BE2C (cell line): ENCODE measurements around the gene BCAR3.

ENCODE experiments used
- DNase-seq: peaks from one replicate; pipeline ENCODE4 v3.0.0-alpha.2; 2020
- H3K27me3 ChIP-seq: fragments of 250-450 bp; sonication (Bioruptor Pico); 2 replicates; pipeline ENCODE4 v1.5.1; 2020; ENCODE audit warnings: mild to moderate bottlenecking
- H3K36me3 ChIP-seq: fragments of 250-450 bp; sonication (Bioruptor Pico); 2 replicates; pipeline ENCODE4 v1.5.1; 2020; ENCODE audit warnings: mild to moderate bottlenecking
- H3K4me1 ChIP-seq: fragments of 250-450 bp; sonication (Bioruptor Pico); 2 replicates; pipeline ENCODE4 v1.5.1; 2020
- H3K4me3 ChIP-seq: 2 replicates; pipeline ENCODE4 v1.5.1; 2011; ENCODE audit warnings: low read depth, low read length
- H3K9me3 ChIP-seq: fragments of 250-450 bp; sonication (Bioruptor Pico); 2 replicates; pipeline ENCODE4 v1.5.1; 2020
- TF ChIP-seq, protein P1 (sequence below): IDR thresholded peaks from 2 replicates; pipeline ENCODE4 v1.5.1; 2012; ENCODE audit warnings: mild to moderate bottlenecking, low read depth, low read length

BCAR3 gene

DNA sequence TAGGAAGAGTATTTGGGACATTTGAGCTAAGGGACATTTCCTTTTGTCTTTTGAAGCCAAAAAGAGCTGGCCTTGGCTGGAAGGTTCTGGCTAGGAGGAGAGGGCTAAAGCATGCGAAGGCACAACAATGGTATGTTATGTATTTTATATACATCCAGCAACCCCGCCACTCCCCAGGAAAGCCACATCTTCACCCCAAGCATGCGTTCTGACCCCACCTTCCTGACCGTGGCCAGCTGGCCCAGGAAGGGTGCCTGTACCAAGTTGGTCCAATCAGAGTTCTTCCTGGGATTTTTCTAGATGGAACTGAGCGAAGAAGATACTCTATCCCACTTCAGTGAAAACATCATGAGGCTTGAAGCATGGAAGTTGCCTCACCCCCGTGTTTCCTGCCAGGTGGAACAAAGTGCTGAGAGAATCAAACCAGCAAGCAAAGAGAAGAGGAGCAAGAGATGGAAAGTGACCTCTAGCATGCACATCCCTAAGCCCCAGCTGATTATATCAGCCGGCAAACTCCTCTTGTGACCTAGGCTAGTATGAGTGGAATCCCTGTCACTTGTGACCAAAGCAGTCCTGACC, 82.7 kb downstream of the BCAR3 start:
- H3K27me3 ChIP-seq = no peaks in the 10 kb centered on the region
- H3K36me3 ChIP-seq = no peaks in the 10 kb centered on the region
- DNase-seq = no peak
- peaks cover 25% of the 10 kb centered on the region for H3K4me1 ChIP-seq
- H3K9me3 ChIP-seq = no peaks in the 10 kb centered on the region
- no peak overlapping the region for H3K4me3 ChIP-seq
- TF ChIP-seq, protein P1, sequence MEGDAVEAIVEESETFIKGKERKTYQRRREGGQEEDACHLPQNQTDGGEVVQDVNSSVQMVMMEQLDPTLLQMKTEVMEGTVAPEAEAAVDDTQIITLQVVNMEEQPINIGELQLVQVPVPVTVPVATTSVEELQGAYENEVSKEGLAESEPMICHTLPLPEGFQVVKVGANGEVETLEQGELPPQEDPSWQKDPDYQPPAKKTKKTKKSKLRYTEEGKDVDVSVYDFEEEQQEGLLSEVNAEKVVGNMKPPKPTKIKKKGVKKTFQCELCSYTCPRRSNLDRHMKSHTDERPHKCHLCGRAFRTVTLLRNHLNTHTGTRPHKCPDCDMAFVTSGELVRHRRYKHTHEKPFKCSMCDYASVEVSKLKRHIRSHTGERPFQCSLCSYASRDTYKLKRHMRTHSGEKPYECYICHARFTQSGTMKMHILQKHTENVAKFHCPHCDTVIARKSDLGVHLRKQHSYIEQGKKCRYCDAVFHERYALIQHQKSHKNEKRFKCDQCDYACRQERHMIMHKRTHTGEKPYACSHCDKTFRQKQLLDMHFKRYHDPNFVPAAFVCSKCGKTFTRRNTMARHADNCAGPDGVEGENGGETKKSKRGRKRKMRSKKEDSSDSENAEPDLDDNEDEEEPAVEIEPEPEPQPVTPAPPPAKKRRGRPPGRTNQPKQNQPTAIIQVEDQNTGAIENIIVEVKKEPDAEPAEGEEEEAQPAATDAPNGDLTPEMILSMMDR = no peak

- Histone ChIP-seq H3K9me3 (no peaks in the 10 kb centered on the region), H3K27me3 (no peaks in the 10 kb centered on the region), H3K4me3 (no peak overlapping the region), H3K36me3 (no peaks in the 10 kb centered on the region), H3K4me1 (peaks cover 25% of the 10 kb centered on the region)
- TF ChIP-seq, protein P1 = no peak
- no peak for DNase-seq
These were observed 83.2 kb downstream of the BCAR3 start for GRCh38 chr1:93598396-93598795.

- Histone ChIP-seq H3K36me3 (no peaks in the 10 kb centered on the region), H3K9me3 (no peaks in the 10 kb centered on the region), H3K27me3 (no peaks in the 10 kb centered on the region), H3K4me3 (no peak overlapping the region), H3K4me1 (peaks cover 25% of the 10 kb centered on the region)
- DNase-seq = peak; percentile 76
- TF ChIP-seq, protein P1 = no peak
These were observed 83.9 kb downstream of the BCAR3 start for GRCh38 chr1:93597709-93598108.

DNA sequence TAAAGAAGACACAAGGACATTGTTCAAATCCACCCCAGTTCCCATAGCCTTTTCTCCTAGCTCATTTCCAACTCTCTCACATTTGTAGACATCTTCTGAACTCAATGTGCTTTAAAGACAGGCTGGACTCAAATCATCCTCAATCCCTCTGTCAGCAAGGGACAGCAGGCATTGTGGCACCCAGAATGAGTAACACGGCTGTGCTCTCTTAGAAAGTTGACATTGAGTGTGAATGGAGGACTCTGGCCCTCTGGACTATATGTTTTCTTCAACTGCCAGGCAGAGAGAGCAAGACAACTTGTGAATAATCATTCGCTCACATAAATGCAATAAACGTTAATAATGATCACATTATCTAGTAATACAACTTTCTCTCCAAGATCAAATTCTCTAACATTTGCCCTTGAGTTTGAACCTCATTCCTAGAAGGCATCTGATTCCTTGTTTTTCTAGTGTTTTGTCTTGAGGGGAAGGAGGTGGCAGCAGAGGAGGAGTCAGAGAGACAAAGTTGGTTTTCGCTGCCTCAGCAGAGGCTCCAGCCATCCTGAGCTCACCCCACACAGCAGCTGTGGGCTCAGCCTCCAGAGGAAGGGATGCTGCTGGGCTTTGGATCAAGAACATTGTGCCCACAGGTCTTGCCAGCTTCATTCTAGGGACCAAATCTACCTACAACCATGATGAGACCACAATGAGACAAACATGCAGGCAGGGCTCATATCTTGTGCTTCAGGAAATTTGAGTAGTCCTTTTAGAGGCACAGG, 85.1 kb downstream of the BCAR3 start:
- Histone ChIP-seq H3K36me3 (no peaks in the 10 kb centered on the region), H3K4me1 (peaks cover 33% of the 10 kb centered on the region)

GRCh38 chr1:93595743-93596142, 85.9 kb downstream of the BCAR3 start:
- no peaks in the 10 kb centered on the region for H3K9me3 ChIP-seq
- H3K4me3 ChIP-seq = no peak overlapping the region
- H3K4me1 ChIP-seq = peaks cover 33% of the 10 kb centered on the region
- TF ChIP-seq, protein P1 = no peak
- no peaks in the 10 kb centered on the region for H3K27me3 ChIP-seq
- H3K36me3 ChIP-seq = no peaks in the 10 kb centered on the region; the same call in 1 of the 2 replicates
- no peak for DNase-seq

More for the DNA sequence above, 85.1 kb downstream of the BCAR3 start:
- Histone ChIP-seq H3K4me3 (no peak overlapping the region), H3K27me3 (no peaks in the 10 kb centered on the region), H3K9me3 (no peaks in the 10 kb centered on the region)
- DNase-seq = no peak
- TF ChIP-seq, protein P1 = no peak

DNA sequence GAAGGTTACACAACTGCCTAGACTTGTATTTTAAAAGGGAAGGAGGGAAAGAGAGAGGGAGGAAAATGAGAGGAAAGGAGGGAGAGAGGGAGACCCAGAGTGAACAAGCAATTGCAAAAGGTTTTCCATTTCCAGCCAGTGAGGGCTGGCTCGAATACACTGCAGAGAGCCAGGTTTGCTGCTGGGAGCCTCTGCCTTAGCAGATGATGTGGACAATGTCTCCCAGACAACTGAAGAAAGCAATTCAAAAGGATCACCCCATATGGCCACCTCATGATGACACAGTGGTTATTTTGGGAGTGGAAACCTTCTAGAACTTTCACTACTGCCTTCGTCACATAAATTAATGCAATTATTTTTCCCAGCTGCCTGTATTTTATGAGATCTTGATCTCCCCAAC, 86.4 kb downstream of the BCAR3 start:
- no peaks in the 10 kb centered on the region; the same call in 1 of the 2 replicates for H3K36me3 ChIP-seq
- no peak for DNase-seq
- TF ChIP-seq, protein P1 = no peak
- peaks cover 33% of the 10 kb centered on the region for H3K4me1 ChIP-seq
- no peaks in the 10 kb centered on the region for H3K9me3 ChIP-seq
- H3K27me3 ChIP-seq = no peaks in the 10 kb centered on the region
- no peak overlapping the region for H3K4me3 ChIP-seq
